ENCODE results near the gene ERAL1.
"Not testable (repeated sequence)": the region's sequence is repeated elsewhere in the genome, so short reads cannot be mapped to it uniquely, and the experiment has no call there.

- TF ChIP-seq CTCF (IDR thresholded peaks at IDR 0.05 in 8 of 11, conservative IDR thresholded peaks at IDR 0.05 in 3 of 11) (peak; percentile 18 to 69 (median 55)), POLR2AphosphoS5 (IDR thresholded peaks at IDR 0.05) (peak in 1 of 3 donors; percentile 26)
- TF ChIP-seq POLR2A (IDR thresholded peaks at IDR 0.05): not testable (repeated sequence)
These were observed 6.1 kb upstream of the ERAL1 start for GRCh38 chr17:28848667-28849066.
